ENCODE data around the gene CFAP61. TPM values are rescaled to one million over a fixed set of nuclear protein-coding genes. Genes with fewer than 3 reads are reported as not detected.

The CFAP61 gene
- total RNA-seq, 1 donor, result not detected

GRCh38 chr20:20295621-20296498 lies 243.5 kb downstream of the CFAP61 start:
- Histone ChIP-seq H3K9me3 (ENCODE audit: low read depth, low read length) (no peaks in the 10 kb centered on the region), H3K4me2 (ENCODE audit: insufficient read depth, low read length) (no peak overlapping the region), H3K4me3 (ENCODE audit: insufficient read depth, low read length) (no peak overlapping the region), H3K36me3 (ENCODE audit: insufficient read depth, low read length) (no peaks in the 10 kb centered on the region), H3K27ac (ENCODE audit: low read depth, low read length) (no peak overlapping the region), H4K20me1 (ENCODE audit: insufficient read depth, low read length) (no peaks in the 10 kb centered on the region), H3K4me1 (ENCODE audit: insufficient read depth, low read length) (no peaks in the 10 kb centered on the region), H3K27me3 (ENCODE audit: insufficient read depth, low read length) (no peaks in the 10 kb centered on the region), H2AFZ (ENCODE audit: low read length) (no peak overlapping the region), H3K79me2 (ENCODE audit: insufficient read depth, low read length) (no peaks in the 10 kb centered on the region)
- DNase-seq (ENCODE audit: insufficient read length, low spot score, missing footprints), result no peak
- TF ChIP-seq CTCF (IDR thresholded peaks at IDR 0.05; ENCODE audit: extremely low read depth, low read depth, low read length), result no peak

- TF ChIP-seq CTCF (IDR thresholded peaks at IDR 0.05; ENCODE audit: extremely low read depth, low read depth, low read length), result no peak
These were observed 244.8 kb downstream of the CFAP61 start for GRCh38 chr20:20297181-20297580.

GRCh38 chr20:20297752-20298151 lies 245.4 kb downstream of the CFAP61 start:
- H2AFZ ChIP-seq (ENCODE audit: low read length), result no peak overlapping the region
- no peaks in the 10 kb centered on the region for H4K20me1 ChIP-seq (ENCODE audit: insufficient read depth, low read length)
- no peaks in the 10 kb centered on the region for H3K79me2 ChIP-seq (ENCODE audit: insufficient read depth, low read length)
- no peak for TF ChIP-seq CTCF (IDR thresholded peaks at IDR 0.05; ENCODE audit: extremely low read depth, low read depth, low read length)
- H3K27me3 ChIP-seq (ENCODE audit: insufficient read depth, low read length), result no peaks in the 10 kb centered on the region
- H3K4me3 ChIP-seq (ENCODE audit: insufficient read depth, low read length), result no peak overlapping the region
- no peak overlapping the region for H3K4me2 ChIP-seq (ENCODE audit: insufficient read depth, low read length)
- no peaks in the 10 kb centered on the region for H3K4me1 ChIP-seq (ENCODE audit: insufficient read depth, low read length)
- H3K36me3 ChIP-seq (ENCODE audit: insufficient read depth, low read length), result no peaks in the 10 kb centered on the region
- DNase-seq (ENCODE audit: insufficient read length, low spot score, missing footprints), result no peak
- H3K9me3 ChIP-seq (ENCODE audit: low read depth, low read length), result no peaks in the 10 kb centered on the region
- H3K27ac ChIP-seq (ENCODE audit: low read depth, low read length), result no peak overlapping the region

More at GRCh38 chr20:20297181-20297580, 244.8 kb downstream of the CFAP61 start:
- no peak overlapping the region for H2AFZ ChIP-seq (ENCODE audit: low read length)
- DNase-seq (ENCODE audit: insufficient read length, low spot score, missing footprints), result no peak
- no peaks in the 10 kb centered on the region for H3K36me3 ChIP-seq (ENCODE audit: insufficient read depth, low read length)
- H3K27me3 ChIP-seq (ENCODE audit: insufficient read depth, low read length), result no peaks in the 10 kb centered on the region
- H3K79me2 ChIP-seq (ENCODE audit: insufficient read depth, low read length), result no peaks in the 10 kb centered on the region
- H3K27ac ChIP-seq (ENCODE audit: low read depth, low read length), result no peak overlapping the region
- no peak overlapping the region for H3K4me2 ChIP-seq (ENCODE audit: insufficient read depth, low read length)
- H3K4me3 ChIP-seq (ENCODE audit: insufficient read depth, low read length), result no peak overlapping the region
- H3K4me1 ChIP-seq (ENCODE audit: insufficient read depth, low read length), result no peaks in the 10 kb centered on the region
- H4K20me1 ChIP-seq (ENCODE audit: insufficient read depth, low read length), result no peaks in the 10 kb centered on the region
- H3K9me3 ChIP-seq (ENCODE audit: low read depth, low read length), result no peaks in the 10 kb centered on the region

- no peak overlapping the region for H3K27ac ChIP-seq (ENCODE audit: low read depth, low read length)
- H4K20me1 ChIP-seq (ENCODE audit: insufficient read depth, low read length), result no peaks in the 10 kb centered on the region
- no peaks in the 10 kb centered on the region for H3K4me1 ChIP-seq (ENCODE audit: insufficient read depth, low read length)
- H3K4me2 ChIP-seq (ENCODE audit: insufficient read depth, low read length), result no peak overlapping the region
- H2AFZ ChIP-seq (ENCODE audit: low read length), result no peak overlapping the region
- no peaks in the 10 kb centered on the region for H3K36me3 ChIP-seq (ENCODE audit: insufficient read depth, low read length)
- no peak overlapping the region for H3K4me3 ChIP-seq (ENCODE audit: insufficient read depth, low read length)
- H3K79me2 ChIP-seq (ENCODE audit: insufficient read depth, low read length), result no peaks in the 10 kb centered on the region
- no peak for DNase-seq (ENCODE audit: insufficient read length, low spot score, missing footprints)
- TF ChIP-seq CTCF (IDR thresholded peaks at IDR 0.05; ENCODE audit: extremely low read depth, low read depth, low read length), result no peak
- no peaks in the 10 kb centered on the region for H3K27me3 ChIP-seq (ENCODE audit: insufficient read depth, low read length)
- H3K9me3 ChIP-seq (ENCODE audit: low read depth, low read length), result no peaks in the 10 kb centered on the region
These were observed 247.6 kb downstream of the CFAP61 start for GRCh38 chr20:20299904-20300303.

All from osteoblast (primary cell).